K562 (cell line): Measurements from ENCODE around the gene RIPPLY3. TPM values are rescaled to one million over a fixed set of nuclear protein-coding genes. Genes with fewer than 3 reads are reported as not detected.

Experiments used
- BCOR ChIP-seq: fragments of 450-650 bp; IDR thresholded peaks from 2 replicates; pipeline ENCODE4 v1.6.1; 2016
- E2F6 ChIP-seq, 2 experiments: IDR thresholded peaks; 2 replicates each; pipeline ENCODE4 v1.6.1; 2011; ENCODE audit warnings: borderline replicate concordance in 1 of 2, control low read depth in 1 of 2, low read depth in 1 of 2, low read length in 1 of 2, mild to moderate bottlenecking in 1 of 2, mixed read lengths in 1 of 2, moderate library complexity in 1 of 2; ENCODE audit not compliant: insufficient read depth in 1 of 2, insufficient read length in 1 of 2, poor library complexity in 1 of 2, severe bottlenecking in 1 of 2; ENCODE audit errors: extremely low read depth in 1 of 2
- ERF ChIP-seq: fragments of 450-650 bp; formaldehyde crosslinking; IDR thresholded peaks from 2 replicates; pipeline ENCODE4 v1.4.0; 2020; ENCODE audit warnings: mild to moderate bottlenecking, mixed read lengths
- GABPB1 ChIP-seq: sonication (generic); formaldehyde crosslinking; IDR thresholded peaks from 2 replicates; pipeline ENCODE4 v1.8.0; 2022; ENCODE audit warnings: mild to moderate bottlenecking, missing genetic modification reagents
- HCFC1 ChIP-seq: IDR thresholded peaks from 2 replicates; pipeline ENCODE4 v1.6.1; 2012; ENCODE audit warnings: low read depth, low read length, improper control_type of control experiment
- HLTF ChIP-seq: fragments of 450-650 bp; IDR thresholded peaks from 2 replicates; pipeline ENCODE4 v1.6.1; 2016
- JUND ChIP-seq, 2 experiments: IDR thresholded peaks; 2 replicates in 1 of 2; 3 replicates in 1 of 2; pipeline ENCODE4 v1.6.1; 2011; ENCODE audit warnings: borderline replicate concordance in 2 of 2, low read depth in 2 of 2, low read length in 2 of 2, improper control_type of control experiment in 1 of 2, missing biosample characterization in 1 of 2, missing genetic modification characterization in 1 of 2, missing genetic modification reagents in 1 of 2
- MBD2 ChIP-seq: sonication (generic); IDR thresholded peaks from 2 replicates; pipeline ENCODE4 v1.6.1; 2016; ENCODE audit warnings: low read depth, borderline replicate concordance
- NONO ChIP-seq, 2 experiments: fragments of 200-400 bp in 1 of 2; fragments of 450-650 bp in 1 of 2; formaldehyde crosslinking in 1 of 2; IDR thresholded peaks; 2 replicates each; pipeline ENCODE4 v1.6.1; 2017; ENCODE audit warnings: low read depth in 2 of 2, mild to moderate bottlenecking in 2 of 2, moderate library complexity in 2 of 2, low read length in 1 of 2
- POLR2B ChIP-seq: fragments of 450-650 bp; IDR thresholded peaks from 2 replicates; pipeline ENCODE4 v1.6.1; 2018; ENCODE audit warnings: low read depth; ENCODE audit not compliant: partially characterized antibody
- RBFOX2 ChIP-seq: fragments of 200-400 bp; formaldehyde crosslinking; IDR thresholded peaks from 2 replicates; pipeline ENCODE4 v1.6.1; 2017; ENCODE audit warnings: low read depth, mild to moderate bottlenecking, low read length, moderate library complexity
- SAP30 ChIP-seq: fragments of 200-600 bp; sonication (generic); IDR thresholded peaks from 2 replicates; pipeline ENCODE4 v1.6.1; 2012; ENCODE audit warnings: borderline replicate concordance, low read depth, mild to moderate bottlenecking, moderate library complexity, low read length, control low read depth, inconsistent platforms; ENCODE audit not compliant: insufficient read depth, poor library complexity, severe bottlenecking
- STAT6 ChIP-seq: sonication (generic); formaldehyde crosslinking; IDR thresholded peaks from 2 replicates; pipeline ENCODE4 v1.8.1; 2023; ENCODE audit warnings: mild to moderate bottlenecking, missing genetic modification reagents
- TAF1 ChIP-seq: IDR thresholded peaks from 2 replicates; pipeline ENCODE4 v1.6.1; 2011; ENCODE audit warnings: mild to moderate bottlenecking, low read length, moderate library complexity; ENCODE audit not compliant: insufficient read depth, control insufficient read depth, severe bottlenecking; ENCODE audit errors: extremely low read depth
- ZBTB26 ChIP-seq: fragments of 450-650 bp; formaldehyde crosslinking; IDR thresholded peaks from 2 replicates; pipeline ENCODE4 v1.4.0; 2022; ENCODE audit warnings: missing genetic modification characterization
- ZNF347 ChIP-seq: fragments of 450-650 bp; formaldehyde crosslinking; IDR thresholded peaks from 2 replicates; pipeline ENCODE4 v1.4.0; 2020; ENCODE audit warnings: low read depth, mild to moderate bottlenecking, moderate library complexity
- ZNF431 ChIP-seq: sonication (generic); formaldehyde crosslinking; IDR thresholded peaks from 2 replicates; pipeline ENCODE4 v1.8.0; 2022; ENCODE audit warnings: mild to moderate bottlenecking, missing genetic modification reagents
- ZNF644 ChIP-seq: fragments of 200-800 bp; sonication (Bioruptor generic); IDR thresholded peaks from 2 replicates; pipeline ENCODE4 v1.6.1; 2016; ENCODE audit warnings: low read depth, missing genetic modification characterization, missing compliant biosample characterization
- ZNF740 ChIP-seq, 3 experiments: fragments of 200-800 bp in 1 of 3; sonication (Bioruptor generic) in 1 of 3; sonication (generic) in 1 of 3; formaldehyde crosslinking in 1 of 3; IDR thresholded peaks; 2 replicates each; pipeline versions ENCODE4 v1.6.1 to v1.8.0; 2016 to 2022; ENCODE audit warnings: mild to moderate bottlenecking in 2 of 3, missing compliant biosample characterization in 2 of 3, missing genetic modification characterization in 2 of 3, missing genetic modification reagents in 1 of 3
- polyA plus RNA-seq, 8 experiments: library from polyadenylated mRNA; depleted of rRNA in 4 of 8; stranded (reverse) in 5 of 8; unstranded in 3 of 8; fragments of >200 nt; fragmentation: Nextera tagmentation in 2 of 8; fragmentation: Illumina TruSeq in 1 of 8; extraction: Ambion mirVana in 2 of 8; extraction: Trizol in 1 of 8; gene quantifications; 2 replicates each; pipeline versions ENCODE4 v1.2.1 to v1.2.3, GENCODE V29; 2011 to 2014; ENCODE audit warnings: inconsistent platforms in 1 of 8, missing spikeins in 1 of 8
- total RNA-seq, 7 experiments: library from RNA; depleted of rRNA in 6 of 7; stranded (reverse); fragments of >200 nt in 6 of 7; fragmentation: Illumina TruSeq in 2 of 7; extraction: Trizol in 2 of 7; gene quantifications; 2 replicates each; pipeline versions ENCODE4 v1.2.1 to v1.2.3, GENCODE V29; 2011 to 2021; ENCODE audit warnings: low replicate concordance in 1 of 7

The RIPPLY3 gene
- total and polyA plus RNA-seq, 9 of the 15 experiments (the other 6 are each of a cell fraction or from before 2014, with no cell fraction given), result not detected

- TF ChIP-seq RBFOX2, result peak; percentile 97
- no peak for TF ChIP-seq BCOR
- peak; percentile 79; the same call in 1 of the 2 replicates for TF ChIP-seq STAT6 (CRISPR knock-in tag)
- no peak for TF ChIP-seq ZNF740 (CRISPR knock-in tag; IDR thresholded peaks at IDR 0.05)
- no peak for TF ChIP-seq ZNF740 (tag; IDR thresholded peaks at IDR 0.05)
- TF ChIP-seq ZNF347, result no peak
- no peak for TF ChIP-seq ZBTB26 (CRISPR knock-in tag)
- 0 out of 2 replicates have a peak, but pooled peaks have one; percentile 79 for TF ChIP-seq ERF
- TF ChIP-seq POLR2B, result peak; percentile 32
- peak in 1 of 2 experiments; percentile 80; a peak in 2 of 4 replicates for TF ChIP-seq NONO (IDR thresholded peaks at IDR 0.05; ENCODE audit: low read depth in 2 of 2, low read length in 1 of 2)
- peak; percentile 67 for TF ChIP-seq SAP30
- TF ChIP-seq JUND (IDR thresholded peaks at IDR 0.05; ENCODE audit: borderline replicate concordance, low read depth, low read length), result peak; percentile 3; the same call in 1 of the 2 replicates
- TF ChIP-seq JUND (tag; IDR thresholded peaks at IDR 0.05; ENCODE audit: borderline replicate concordance, low read depth, low read length), result no peak
- TF ChIP-seq GABPB1 (CRISPR knock-in tag), result peak; percentile 79
- TF ChIP-seq E2F6 (IDR thresholded peaks at IDR 0.05; ENCODE audit: borderline replicate concordance in 1 of 2, extremely low read depth in 1 of 2, insufficient read depth in 1 of 2, insufficient read length in 1 of 2, low read depth in 1 of 2, low read length in 1 of 2, poor library complexity in 1 of 2, severe bottlenecking in 1 of 2), result peak; percentile 43 to 73
- peak; percentile 31 for TF ChIP-seq TAF1
- no peak; the same call in 1 of the 2 replicates for TF ChIP-seq MBD2
- peak; percentile 44; the same call in 1 of the 2 replicates for TF ChIP-seq HCFC1
- TF ChIP-seq HLTF, result no peak
- 0 out of 2 replicates have a peak, but pooled peaks have one; percentile 19 for TF ChIP-seq ZNF431 (CRISPR knock-in tag)
- TF ChIP-seq ZNF644, result peak; percentile 81; the same call in 1 of the 2 replicates
Measured at GRCh38 chr21:36966066-36966820, 40.3 kb upstream of the RIPPLY3 start, which contains the start of gene HLCS (continued).
